GM12872 (cell line): ENCODE data around the gene RABGAP1.

Experiments used
- CTCF ChIP-seq: IDR thresholded peaks from 3 replicates; pipeline ENCODE4 v1.5.1; 2011; ENCODE audit warnings: low read depth, mild to moderate bottlenecking, low read length, moderate library complexity; ENCODE audit not compliant: insufficient read depth

The RABGAP1 gene

GRCh38 chr9:123128591-123128990 lies 187.8 kb downstream of the RABGAP1 start:
- TF ChIP-seq CTCF = no peak

DNA sequence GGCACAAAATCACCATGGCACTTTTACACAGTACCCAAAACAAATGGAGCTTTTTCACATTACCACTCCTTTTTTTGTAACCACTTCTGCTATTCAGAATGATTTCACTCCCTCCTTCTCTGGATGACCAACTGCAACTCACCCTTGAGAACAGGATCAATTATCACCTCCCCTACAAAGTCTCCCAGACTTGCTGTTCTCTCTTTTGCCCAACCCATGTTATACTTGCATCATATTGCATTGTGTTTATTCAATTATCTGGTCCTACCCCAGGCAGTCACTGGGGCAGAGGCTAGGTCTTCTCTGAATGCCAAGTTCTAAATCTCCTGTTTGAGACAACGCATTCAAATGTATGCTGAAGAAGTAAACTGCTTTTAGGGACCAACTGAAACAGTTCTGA lies 188.6 kb downstream of the RABGAP1 start:
- no peak for TF ChIP-seq CTCF

- TF ChIP-seq CTCF = no peak
Measured at GRCh38 chr9:123131258-123131657, 190.4 kb downstream of the RABGAP1 start.

DNA sequence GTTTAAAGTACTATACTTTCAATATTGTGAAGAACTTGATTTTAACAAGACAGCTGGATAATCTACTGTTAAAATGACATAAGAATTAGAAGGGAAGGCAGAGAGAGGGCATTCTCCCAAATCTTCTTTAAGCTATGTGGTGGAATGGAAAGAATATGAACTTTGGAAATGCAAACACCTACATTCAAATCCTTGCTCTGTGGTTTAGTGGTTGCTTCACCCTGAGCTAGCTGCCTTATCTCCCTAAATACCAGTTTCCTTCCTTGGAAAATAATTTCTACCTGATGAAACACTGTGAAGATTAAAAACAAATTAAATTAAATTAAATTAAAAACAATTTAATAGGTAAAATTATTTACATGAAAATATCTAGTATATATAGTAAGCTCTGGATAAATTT lies 191.2 kb downstream of the RABGAP1 start:
- TF ChIP-seq CTCF = no peak

GRCh38 chr9:123132696-123133095 lies 191.9 kb downstream of the RABGAP1 start:
- TF ChIP-seq CTCF = no peak

DNA sequence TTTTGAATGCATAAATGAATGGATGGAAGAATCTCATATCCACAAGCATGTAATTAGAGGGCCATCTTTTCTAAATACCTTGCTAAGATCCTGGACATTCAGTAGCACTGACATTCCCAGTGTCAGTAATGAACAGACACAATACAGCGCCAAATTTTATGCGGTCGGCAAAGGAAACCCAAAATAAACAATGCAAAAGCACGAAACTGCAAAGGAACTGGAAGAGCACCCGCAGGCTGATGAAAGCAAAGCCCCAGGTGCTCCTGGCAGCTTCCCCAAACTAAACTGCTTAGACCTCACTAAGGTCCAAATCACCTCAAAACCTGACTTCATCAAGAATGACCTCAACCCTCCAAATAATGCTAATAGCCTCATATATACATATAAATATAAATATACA lies 194.6 kb downstream of the RABGAP1 start:
- TF ChIP-seq CTCF = no peak

DNA sequence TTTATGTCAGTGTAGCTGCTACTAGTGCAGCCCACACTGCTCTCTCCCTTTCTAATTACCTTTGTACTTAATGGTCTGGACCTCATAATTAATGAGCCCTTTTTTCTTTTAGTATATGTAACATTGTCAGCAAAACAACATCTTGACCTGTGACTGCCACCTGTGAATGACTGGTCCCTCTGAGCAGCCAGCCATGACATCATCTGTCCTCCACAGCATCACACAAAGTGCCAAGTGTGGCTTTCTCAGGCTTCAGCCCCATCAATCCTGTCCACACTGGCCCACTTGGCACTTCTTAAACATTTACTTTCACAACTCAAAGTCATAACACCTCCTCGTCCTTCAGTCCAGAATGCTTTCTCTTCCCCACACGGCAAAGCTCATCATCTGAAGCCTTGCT lies 197.3 kb downstream of the RABGAP1 start:
- no peak for TF ChIP-seq CTCF

DNA sequence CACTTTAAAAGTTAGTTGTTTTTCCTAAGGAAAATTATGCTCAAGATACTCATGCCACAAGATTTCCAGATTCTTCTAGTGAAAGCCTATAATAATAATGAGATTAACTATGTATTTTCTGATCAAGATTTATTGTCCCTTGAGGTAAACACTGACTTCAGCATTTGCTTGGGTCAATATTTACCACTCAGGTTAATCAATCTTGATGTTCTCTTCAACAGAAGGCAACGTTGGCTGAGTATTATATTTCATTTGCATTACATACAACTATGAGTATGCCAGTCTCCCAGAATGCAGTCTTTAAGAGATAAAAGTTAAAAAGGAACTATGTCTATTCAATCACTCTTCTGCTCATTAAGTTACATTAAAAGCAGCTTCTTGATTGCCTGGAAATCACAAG lies 208.2 kb downstream of the RABGAP1 start:
- TF ChIP-seq CTCF = no peak
